Retinal pigment epithelial cell (primary cell): ENCODE measurements around the gene CRYAA.

Source experiments
- DNase-seq: peaks from one replicate; pipeline ENCODE4 v3.0.0-alpha.2; 2010; ENCODE audit warnings: low read depth
- H3K4me3 ChIP-seq: 2 replicates; pipeline ENCODE4 v1.5.1; 2011; ENCODE audit warnings: mild to moderate bottlenecking, low read length, control low read depth, moderate library complexity
- TF ChIP-seq, protein P1 (sequence below): conservative IDR thresholded peaks from 2 replicates; pipeline ENCODE4 v1.5.1; 2011; ENCODE audit warnings: low read depth, low read length, control low read depth, inconsistent platforms

CRYAA gene

DNA sequence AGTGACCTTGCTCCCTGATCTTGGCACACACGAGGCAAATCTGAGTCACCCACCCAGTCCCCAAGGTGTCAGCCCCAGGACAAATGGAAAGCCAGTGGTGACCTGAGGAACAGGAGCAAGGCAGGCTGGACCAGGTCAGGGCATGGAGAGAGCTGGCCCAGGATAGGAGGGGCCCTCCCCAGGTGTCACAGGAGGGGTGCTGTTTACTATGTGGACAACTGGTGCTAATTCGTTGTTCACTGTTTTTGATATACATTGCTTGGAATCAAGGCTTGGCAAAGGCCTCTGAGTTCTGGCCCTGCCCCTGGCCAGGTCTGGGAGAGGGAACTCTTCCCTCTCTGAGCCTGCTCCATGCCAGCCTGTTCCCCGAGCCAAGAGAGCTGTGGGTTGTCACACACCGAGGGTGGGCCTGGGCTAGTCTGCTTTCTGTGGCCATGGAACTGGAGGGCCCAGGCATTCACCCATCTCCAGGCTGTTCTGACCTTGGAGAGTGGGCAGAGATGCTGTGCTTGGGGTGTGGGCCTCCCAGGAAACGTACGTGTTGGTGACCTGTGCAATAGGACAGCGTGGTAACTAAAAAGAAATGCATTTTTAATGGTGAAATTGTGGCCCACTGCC is 41.8 kb downstream of the CRYAA start:
- TF ChIP-seq, protein P1, sequence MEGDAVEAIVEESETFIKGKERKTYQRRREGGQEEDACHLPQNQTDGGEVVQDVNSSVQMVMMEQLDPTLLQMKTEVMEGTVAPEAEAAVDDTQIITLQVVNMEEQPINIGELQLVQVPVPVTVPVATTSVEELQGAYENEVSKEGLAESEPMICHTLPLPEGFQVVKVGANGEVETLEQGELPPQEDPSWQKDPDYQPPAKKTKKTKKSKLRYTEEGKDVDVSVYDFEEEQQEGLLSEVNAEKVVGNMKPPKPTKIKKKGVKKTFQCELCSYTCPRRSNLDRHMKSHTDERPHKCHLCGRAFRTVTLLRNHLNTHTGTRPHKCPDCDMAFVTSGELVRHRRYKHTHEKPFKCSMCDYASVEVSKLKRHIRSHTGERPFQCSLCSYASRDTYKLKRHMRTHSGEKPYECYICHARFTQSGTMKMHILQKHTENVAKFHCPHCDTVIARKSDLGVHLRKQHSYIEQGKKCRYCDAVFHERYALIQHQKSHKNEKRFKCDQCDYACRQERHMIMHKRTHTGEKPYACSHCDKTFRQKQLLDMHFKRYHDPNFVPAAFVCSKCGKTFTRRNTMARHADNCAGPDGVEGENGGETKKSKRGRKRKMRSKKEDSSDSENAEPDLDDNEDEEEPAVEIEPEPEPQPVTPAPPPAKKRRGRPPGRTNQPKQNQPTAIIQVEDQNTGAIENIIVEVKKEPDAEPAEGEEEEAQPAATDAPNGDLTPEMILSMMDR: no peak
- H3K4me3 ChIP-seq: no peak overlapping the region
- DNase-seq: no peak

DNA sequence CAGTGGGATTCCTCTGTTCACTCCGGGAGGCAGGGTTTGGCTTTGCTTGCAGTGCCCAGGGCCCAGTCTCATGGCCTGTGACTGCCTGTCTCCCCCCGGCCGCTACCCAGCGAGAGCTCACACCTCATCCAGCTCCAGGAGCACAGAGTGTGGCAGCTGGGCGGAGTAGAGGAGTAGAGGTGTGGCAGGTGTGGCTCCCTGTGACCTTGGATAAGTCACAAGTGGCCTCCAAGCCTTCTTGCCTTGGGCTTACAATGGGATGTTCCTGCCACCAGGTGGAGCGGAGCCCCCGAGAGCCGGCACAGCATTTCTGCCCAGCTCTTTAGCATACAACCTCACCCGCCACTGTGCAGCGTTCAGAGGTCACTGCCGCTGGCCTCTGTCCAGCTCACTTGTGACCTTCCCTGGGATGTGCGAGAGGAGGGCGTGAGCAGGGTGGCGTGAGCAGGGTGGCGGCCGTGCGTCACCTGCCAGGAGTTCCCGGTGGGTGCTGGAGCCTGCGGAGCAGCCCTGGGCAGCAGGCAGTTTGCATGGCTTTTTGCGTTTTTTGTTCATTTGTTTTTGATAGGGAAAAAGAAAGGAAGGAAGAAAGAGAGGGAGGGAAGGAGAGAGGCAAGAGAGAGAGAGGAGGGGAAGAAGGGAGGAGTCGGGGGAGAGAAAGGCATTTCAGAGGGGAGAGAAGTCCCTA is 42.4 kb downstream of the CRYAA start:
- no peak for DNase-seq
- TF ChIP-seq, protein P1: peak; percentile 56
- H3K4me3 ChIP-seq: no peak overlapping the region

DNA sequence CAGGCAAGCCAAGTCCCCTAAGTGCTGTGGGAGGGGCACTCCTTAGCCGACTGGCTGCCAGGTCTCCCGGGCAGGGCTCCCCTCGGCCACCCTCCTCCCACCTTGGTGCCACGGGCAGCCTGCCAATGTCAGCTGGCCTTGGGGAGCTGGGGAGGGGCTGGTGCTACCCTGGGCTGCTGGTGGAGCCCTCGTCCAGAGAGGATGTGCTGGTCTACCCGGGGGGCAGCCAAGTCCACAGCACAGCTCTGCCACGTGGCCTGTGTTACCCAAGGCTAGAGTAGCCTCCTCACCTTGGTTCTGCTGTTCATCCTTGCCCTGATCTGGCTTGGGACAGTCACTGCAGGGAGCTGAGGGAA is 42.9 kb downstream of the CRYAA start:
- no peak for DNase-seq
- TF ChIP-seq, protein P1: no peak

More for the DNA sequence above, 42.9 kb downstream of the CRYAA start:
- H3K4me3 ChIP-seq: no peak overlapping the region
